ENCODE data around the gene IGF2R. TPM values are rescaled to one million over a fixed set of nuclear protein-coding genes. Genes with fewer than 3 reads are reported as not detected.

The IGF2R gene
- total RNA-seq, 6 experiments from 2014 or later: 77.3 to 119 (median 88.1) TPM

DNA sequence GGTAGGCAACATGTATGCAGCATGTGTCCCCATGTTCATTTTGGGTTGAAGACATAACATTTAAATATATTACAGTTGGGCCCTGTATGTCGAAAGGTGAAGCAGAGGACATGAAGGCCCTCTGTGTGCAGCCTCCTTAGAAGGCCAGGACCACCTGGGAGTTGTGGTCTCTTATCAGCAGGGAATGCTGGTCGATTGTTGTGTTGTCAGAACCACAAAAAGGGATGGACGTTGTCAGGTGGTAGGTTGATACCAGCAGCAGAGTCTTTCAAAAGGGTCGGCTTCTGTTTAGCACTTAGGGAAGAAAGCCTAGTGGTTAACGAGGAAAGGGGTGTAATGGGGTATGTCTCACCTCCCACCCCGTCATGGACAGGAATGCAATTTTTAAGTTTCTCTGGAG is 85.4 kb downstream of the IGF2R start:
- Mint-ChIP-seq H3K27me3 (ENCODE audit: insufficient read depth) (peaks cover 1% of the 10 kb centered on the region), H3K36me3 (ENCODE audit: low read depth) (peaks cover 45% of the 10 kb centered on the region), H3K4me1 (ENCODE audit: low read depth) (no peaks in the 10 kb centered on the region), H3K9me3 (no peaks in the 10 kb centered on the region), H3K27ac (no peak overlapping the region), H3K4me3 (no peak overlapping the region)
- no peak for DNase-seq
- TF ChIP-seq, protein P1, sequence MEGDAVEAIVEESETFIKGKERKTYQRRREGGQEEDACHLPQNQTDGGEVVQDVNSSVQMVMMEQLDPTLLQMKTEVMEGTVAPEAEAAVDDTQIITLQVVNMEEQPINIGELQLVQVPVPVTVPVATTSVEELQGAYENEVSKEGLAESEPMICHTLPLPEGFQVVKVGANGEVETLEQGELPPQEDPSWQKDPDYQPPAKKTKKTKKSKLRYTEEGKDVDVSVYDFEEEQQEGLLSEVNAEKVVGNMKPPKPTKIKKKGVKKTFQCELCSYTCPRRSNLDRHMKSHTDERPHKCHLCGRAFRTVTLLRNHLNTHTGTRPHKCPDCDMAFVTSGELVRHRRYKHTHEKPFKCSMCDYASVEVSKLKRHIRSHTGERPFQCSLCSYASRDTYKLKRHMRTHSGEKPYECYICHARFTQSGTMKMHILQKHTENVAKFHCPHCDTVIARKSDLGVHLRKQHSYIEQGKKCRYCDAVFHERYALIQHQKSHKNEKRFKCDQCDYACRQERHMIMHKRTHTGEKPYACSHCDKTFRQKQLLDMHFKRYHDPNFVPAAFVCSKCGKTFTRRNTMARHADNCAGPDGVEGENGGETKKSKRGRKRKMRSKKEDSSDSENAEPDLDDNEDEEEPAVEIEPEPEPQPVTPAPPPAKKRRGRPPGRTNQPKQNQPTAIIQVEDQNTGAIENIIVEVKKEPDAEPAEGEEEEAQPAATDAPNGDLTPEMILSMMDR (IDR thresholded peaks at IDR 0.05): no peak

DNA sequence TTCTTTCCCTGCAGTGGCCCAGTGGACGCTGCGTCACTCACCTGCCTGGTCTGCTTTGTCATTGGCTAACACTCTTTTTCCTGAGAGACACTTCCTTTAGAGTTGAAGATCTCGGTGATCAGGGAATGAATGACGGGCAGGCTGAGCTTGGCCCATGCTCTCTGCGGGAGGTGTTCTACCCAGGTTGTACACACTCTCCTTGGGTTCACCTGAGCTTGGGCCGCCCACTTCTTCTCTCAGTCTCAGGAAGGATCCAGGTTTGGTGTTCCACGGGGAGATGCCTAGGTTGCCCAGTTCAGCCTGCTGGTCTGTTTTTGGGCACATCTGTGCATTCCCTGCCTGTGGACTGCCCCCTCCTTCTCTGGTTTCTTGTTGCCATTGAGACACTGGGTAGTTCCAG is 86.0 kb downstream of the IGF2R start:
- peaks cover 40% of the 10 kb centered on the region for H3K36me3 Mint-ChIP-seq (ENCODE audit: low read depth)
- H3K27me3 Mint-ChIP-seq (ENCODE audit: insufficient read depth): no peaks in the 10 kb centered on the region; the same call in 1 of the 2 replicates
- no peak overlapping the region for H3K27ac Mint-ChIP-seq
- no peaks in the 10 kb centered on the region for H3K9me3 Mint-ChIP-seq
- DNase-seq: no peak
- H3K4me1 Mint-ChIP-seq (ENCODE audit: low read depth): no peaks in the 10 kb centered on the region
- TF ChIP-seq, protein P1 (IDR thresholded peaks at IDR 0.05): no peak
- H3K4me3 Mint-ChIP-seq: no peak overlapping the region

DNA sequence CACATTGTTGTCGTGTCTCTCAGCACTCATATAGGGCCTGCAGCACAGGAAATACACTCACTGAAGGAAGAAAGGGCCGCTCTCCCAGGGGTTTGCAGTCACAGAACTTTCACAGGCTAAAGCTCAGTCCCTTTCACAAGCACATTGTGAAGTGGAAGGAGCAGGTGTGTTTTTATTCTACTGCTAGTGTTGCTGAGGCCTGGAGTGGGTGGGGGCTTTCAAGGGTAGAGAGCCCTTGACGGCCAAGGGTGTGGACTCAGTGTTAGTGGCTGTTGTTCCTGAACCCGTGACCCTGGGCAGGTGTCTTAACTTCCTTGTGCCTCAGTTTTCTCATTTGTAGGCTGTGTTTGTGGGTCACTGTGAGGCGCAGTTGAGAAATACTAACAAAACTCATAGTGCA is 86.5 kb downstream of the IGF2R start:
- DNase-seq: no peak
- no peaks in the 10 kb centered on the region for H3K9me3 Mint-ChIP-seq
- H3K4me1 Mint-ChIP-seq (ENCODE audit: low read depth): no peaks in the 10 kb centered on the region
- no peak overlapping the region for H3K27ac Mint-ChIP-seq
- H3K36me3 Mint-ChIP-seq (ENCODE audit: low read depth): peaks cover 39% of the 10 kb centered on the region
- no peaks in the 10 kb centered on the region; the same call in 1 of the 2 replicates for H3K27me3 Mint-ChIP-seq (ENCODE audit: insufficient read depth)
- TF ChIP-seq, protein P1 (IDR thresholded peaks at IDR 0.05): no peak
- no peak overlapping the region for H3K4me3 Mint-ChIP-seq

DNA sequence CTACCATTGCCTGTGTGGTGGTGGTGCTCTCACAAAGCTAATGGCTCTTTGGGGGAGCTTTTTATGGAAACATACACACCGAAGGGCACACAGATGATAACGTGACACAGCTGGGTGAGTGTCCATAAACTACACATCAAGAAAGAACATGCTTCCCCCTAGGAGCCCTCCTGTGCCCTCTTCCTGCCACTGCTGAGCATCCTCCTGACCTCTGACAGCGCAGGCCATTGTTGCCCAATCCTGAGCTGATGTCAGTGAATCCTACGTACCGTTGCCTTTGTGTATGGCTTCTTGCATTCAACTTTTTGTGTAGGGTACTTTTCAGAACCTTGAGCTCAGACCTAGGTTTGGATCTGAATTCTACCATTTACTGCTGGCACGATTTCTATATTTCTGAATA is 86.9 kb downstream of the IGF2R start:
- DNase-seq: no peak
- no peak overlapping the region for H3K27ac Mint-ChIP-seq
- H3K4me3 Mint-ChIP-seq: no peak overlapping the region
- TF ChIP-seq, protein P1 (IDR thresholded peaks at IDR 0.05): no peak
- no peaks in the 10 kb centered on the region for H3K4me1 Mint-ChIP-seq (ENCODE audit: low read depth)
- H3K9me3 Mint-ChIP-seq: no peaks in the 10 kb centered on the region
- H3K27me3 Mint-ChIP-seq (ENCODE audit: insufficient read depth): no peaks in the 10 kb centered on the region; the same call in 1 of the 2 replicates
- H3K36me3 Mint-ChIP-seq (ENCODE audit: low read depth): peaks cover 35% of the 10 kb centered on the region

DNA sequence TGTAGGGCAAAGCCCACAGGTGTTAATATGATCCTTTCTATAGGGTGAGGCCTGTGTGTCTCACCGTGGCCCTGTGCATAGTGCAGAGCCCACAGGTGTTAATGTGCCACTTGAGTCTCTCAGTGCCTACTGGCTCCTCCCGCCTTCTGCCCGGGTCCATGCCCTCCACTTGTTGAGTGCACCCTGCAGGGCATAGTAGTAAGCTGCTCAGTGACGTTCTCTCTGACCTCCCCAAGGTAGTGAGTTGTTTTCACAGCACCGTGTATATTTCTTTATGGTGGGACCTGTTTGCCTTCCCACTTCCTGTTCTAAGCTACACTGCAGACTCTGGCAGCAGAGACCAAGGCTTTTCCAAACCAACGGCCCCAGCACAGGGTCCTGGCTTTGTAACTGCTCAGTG is 88.2 kb downstream of the IGF2R start:
- DNase-seq: no peak
- TF ChIP-seq, protein P1 (IDR thresholded peaks at IDR 0.05): no peak
- H3K36me3 Mint-ChIP-seq (ENCODE audit: low read depth): peaks cover 31% of the 10 kb centered on the region
- H3K27ac Mint-ChIP-seq: no peak overlapping the region
- no peaks in the 10 kb centered on the region for H3K9me3 Mint-ChIP-seq
- H3K4me3 Mint-ChIP-seq: no peak overlapping the region
- H3K4me1 Mint-ChIP-seq (ENCODE audit: low read depth): no peaks in the 10 kb centered on the region
- no peaks in the 10 kb centered on the region; the same call in 1 of the 2 replicates for H3K27me3 Mint-ChIP-seq (ENCODE audit: insufficient read depth)
